ENCODE data around the gene NNAT. TPM values are rescaled to one million over a fixed set of nuclear protein-coding genes. Genes with fewer than 3 reads are reported as not detected.

Gene NNAT
- total and polyA plus RNA-seq, 2 of the 8 experiments (the other 6 are each of a cell fraction or from before 2014, with no cell fraction given) = 66.8 to 175 TPM

DNA sequence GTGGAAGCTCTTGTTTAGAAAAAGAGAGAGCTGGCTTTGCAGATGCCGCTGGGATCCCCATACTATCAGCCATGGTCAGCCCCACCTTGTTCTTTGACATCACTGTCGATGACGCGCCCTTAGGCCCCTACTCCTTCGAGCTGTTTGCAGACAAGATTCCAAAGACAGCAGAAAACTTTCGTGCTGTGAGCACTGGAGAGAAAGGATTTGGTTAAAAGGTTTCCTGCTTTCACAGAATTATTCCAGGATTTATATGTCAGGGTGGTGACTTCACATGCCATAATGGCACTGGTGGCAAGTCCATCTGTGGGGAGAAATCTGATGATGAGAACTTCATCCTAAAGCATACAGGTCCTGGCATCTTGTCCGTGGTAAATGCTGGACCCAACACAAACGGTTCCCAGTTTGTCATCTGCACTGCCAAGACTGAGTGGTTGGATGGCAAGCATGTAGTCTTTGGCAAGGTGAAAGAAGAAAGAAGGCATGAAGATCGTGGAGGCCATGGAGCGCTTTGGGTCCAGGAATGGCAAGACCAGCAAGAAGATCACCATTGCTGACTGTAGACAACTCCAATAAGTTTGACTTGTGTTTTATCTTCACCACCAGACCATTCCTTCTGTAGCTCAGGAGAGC is 9.0 kb downstream of the NNAT start:
- no peaks in the 10 kb centered on the region for H3K27me3 ChIP-seq (replicated peaks in 1 of 4; ENCODE audit: control insufficient read depth in 3 of 4, extremely low read depth in 1 of 4, insufficient read depth in 3 of 4, low read length in 3 of 4)
- H3K23me2 ChIP-seq (ENCODE audit: low read depth, low read length) = peaks cover 10% of the 10 kb centered on the region
- no peak overlapping the region for H3K4me3 ChIP-seq (ENCODE audit: extremely low read depth in 1 of 4, insufficient read depth in 2 of 4, low read depth in 3 of 4, low read length in 4 of 4)
- no peak overlapping the region for H3K4ac ChIP-seq (replicated peaks; ENCODE audit: insufficient read length, low read depth, low read length)
- H3K36me3 ChIP-seq (ENCODE audit: control insufficient read depth in 2 of 4, insufficient read depth in 4 of 4, low read length in 3 of 4) = no peaks in the 10 kb centered on the region; a peak in 1 of 8 replicates
- H2BK120ac ChIP-seq (replicated peaks; ENCODE audit: low read depth, low read length) = no peak overlapping the region
- no peak overlapping the region for H3K4me2 ChIP-seq (ENCODE audit: insufficient read depth in 1 of 2, low read depth in 2 of 2, low read length in 2 of 2)
- no peak overlapping the region for H4K91ac ChIP-seq (replicated peaks; ENCODE audit: insufficient read length, low read length)
- no peak overlapping the region for H3K14ac ChIP-seq (ENCODE audit: insufficient read length)
- no peak overlapping the region for H3K23ac ChIP-seq (ENCODE audit: insufficient read length)
- peaks cover 4 to 16% (median 6%) of the 10 kb centered on the region in 4 experiments; a peak in 6 of 7 replicates for H3K4me1 ChIP-seq (replicated peaks in 1 of 4; ENCODE audit: control insufficient read depth in 3 of 4, insufficient read depth in 4 of 4, low read length in 3 of 4)
- H2BK12ac ChIP-seq (ENCODE audit: low read depth, low read length) = no peak overlapping the region
- H2AK5ac ChIP-seq (ENCODE audit: low read depth, low read length) = no peak overlapping the region
- H3K56ac ChIP-seq (replicated peaks; ENCODE audit: insufficient read length, low read depth, low read length) = no peak overlapping the region
- H2AFZ ChIP-seq (ENCODE audit: low read length) = no peak overlapping the region
- H4K5ac ChIP-seq (ENCODE audit: insufficient read length, low read depth, low read length) = no peak overlapping the region
- H3K9ac ChIP-seq (replicated peaks in 1 of 4; ENCODE audit: extremely low read depth in 1 of 4, low read depth in 3 of 4, low read length in 3 of 4) = no peak overlapping the region
- no peak overlapping the region for H3K18ac ChIP-seq (ENCODE audit: extremely low read depth, low read length)
- H3K79me1 ChIP-seq (ENCODE audit: low read depth, low read length) = peaks cover 3% of the 10 kb centered on the region
- no peak overlapping the region for H3K27ac ChIP-seq (ENCODE audit: low read depth, low read length)
- FAIRE-seq (no peak), DNase-seq (ENCODE audit: low read depth in 1 of 2, low spot score in 2 of 2) (no peak)
- no peak overlapping the region for H2BK5ac ChIP-seq (ENCODE audit: low read depth, low read length)
- H3K9me3 ChIP-seq (ENCODE audit: insufficient read depth in 2 of 2, low read depth in 1 of 2, low read length in 1 of 2) = no peaks in the 10 kb centered on the region
- H2BK15ac ChIP-seq (ENCODE audit: low read length) = no peak overlapping the region
- peaks cover 10 to 23% of the 10 kb centered on the region in 2 experiments for H3K79me2 ChIP-seq (ENCODE audit: control insufficient read depth in 1 of 2, insufficient read depth in 2 of 2, low read length in 2 of 2)
- ChIA-PET CTCF (ENCODE audit: partially characterized antibody) (interaction anchor here (0.6 to 2.4 kb wide), 7 partner anchors 17 to 766 kb away, joined by 3 to 10 read pairs (median 4); no protein-coding TSS in a partner anchor), POLR2A (ENCODE audit: partially characterized antibody) (interaction anchor here (0.7 to 3.1 kb wide), 5 partner anchors 9 to 245 kb away, joined by 3 to 11 read pairs (median 3); partner anchors contain the start of gene NNAT)
- no peak overlapping the region for H4K8ac ChIP-seq (ENCODE audit: extremely low read depth, insufficient read depth, low read length)
- H2BK20ac ChIP-seq (ENCODE audit: low read length) = no peak overlapping the region
- H4K20me1 ChIP-seq (replicated peaks in 1 of 2; ENCODE audit: control insufficient read depth in 1 of 2, insufficient read depth in 2 of 2, low read length in 2 of 2) = peaks cover 4 to 12% of the 10 kb centered on the region in 2 experiments
- 92% methylated on average over 10 of the region's 10 CpGs; no CpG with 5 or more reads in 1 of the 2 experiments for WGBS, 2 experiments (ENCODE audit: extremely low coverage in 1 of 2, insufficient coverage in 1 of 2, insufficient read length in 1 of 2, insufficient replicate concordance in 2 of 2, low coverage in 1 of 2, low lambda C conversion rate in 2 of 2, missing lambda C conversion rate in 1 of 2)
- TF ChIP-seq, protein P1, sequence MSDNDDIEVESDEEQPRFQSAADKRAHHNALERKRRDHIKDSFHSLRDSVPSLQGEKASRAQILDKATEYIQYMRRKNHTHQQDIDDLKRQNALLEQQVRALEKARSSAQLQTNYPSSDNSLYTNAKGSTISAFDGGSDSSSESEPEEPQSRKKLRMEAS (IDR thresholded peaks at IDR 0.05) = no peak
- TF ChIP-seq ASH2L (IDR thresholded peaks at IDR 0.05; ENCODE audit: low read length) (no peak), SRF (IDR thresholded peaks at IDR 0.05; ENCODE audit: low read depth, low read length) (no peak), SP2 (IDR thresholded peaks at IDR 0.05; ENCODE audit: low read length) (no peak), RXRA (IDR thresholded peaks at IDR 0.05; ENCODE audit: insufficient read depth, low read depth, low read length) (no peak), PHF8 (conservative IDR thresholded peaks at IDR 0.05; ENCODE audit: low read depth, low read length) (no peak)
